ENCODE measurements around the gene POLD4. TPM values are rescaled to one million over a fixed set of nuclear protein-coding genes. Genes with fewer than 3 reads are reported as not detected.

POLD4 gene
- total RNA-seq, 1 experiment from 2014 or later = 95.1 TPM

GRCh38 chr11:67345920-67346819 lies 7.2 kb downstream of the POLD4 start:
- H3K36me3 Mint-ChIP-seq (ENCODE audit: insufficient read depth, unreplicated experiment) = peaks cover 18% of the 10 kb centered on the region
- H3K27me3 Mint-ChIP-seq (ENCODE audit: unreplicated experiment) = no peaks in the 10 kb centered on the region
- CTCF ChIA-PET = interaction anchor here (0.6 to 3.2 kb wide), 18 partner anchors 9 to 291 kb away, joined by 3 to 46 read pairs (median 4); partner anchors contain the start of genes CLCF1, KDM2A, NUDT8 and PPP1CA
- intact Hi-C loops (cut with micrococcal nuclease; ENCODE audit: unreplicated experiment) = loop anchor here (5.0 kb wide), 1 partner anchor 36 kb away; no protein-coding TSS in a partner anchor
- H3K9me3 Mint-ChIP-seq (ENCODE audit: low read depth, unreplicated experiment) = no peaks in the 10 kb centered on the region
- DNase-seq = peak; percentile 77
- H3K4me3 Mint-ChIP-seq (ENCODE audit: low read depth, unreplicated experiment) = peak overlapping the region; percentile 21
- BruUV-seq (replicated peaks) = no TSS peak
- peak overlapping the region; percentile 96 for H3K27ac Mint-ChIP-seq (ENCODE audit: unreplicated experiment)
- TF ChIP-seq CTCF (IDR thresholded peaks at IDR 0.05; ENCODE audit: unreplicated experiment) = peak; percentile 84
- H3K4me1 Mint-ChIP-seq (ENCODE audit: low read depth, unreplicated experiment) = peaks cover 55% of the 10 kb centered on the region

GRCh38 chr11:67345247-67345919 lies 8.0 kb downstream of the POLD4 start:
- intact Hi-C loops (cut with micrococcal nuclease; ENCODE audit: unreplicated experiment) = loop anchor here (5.0 kb wide), 1 partner anchor 37 kb away; no protein-coding TSS in a partner anchor
- Mint-ChIP-seq H3K4me1 (ENCODE audit: low read depth, unreplicated experiment) (peaks cover 55% of the 10 kb centered on the region), H3K27me3 (ENCODE audit: unreplicated experiment) (no peaks in the 10 kb centered on the region), H3K9me3 (ENCODE audit: low read depth, unreplicated experiment) (no peaks in the 10 kb centered on the region), H3K27ac (ENCODE audit: unreplicated experiment) (peak overlapping the region; percentile 96), H3K4me3 (ENCODE audit: low read depth, unreplicated experiment) (peak overlapping the region; percentile 21), H3K36me3 (ENCODE audit: insufficient read depth, unreplicated experiment) (peaks cover 16% of the 10 kb centered on the region)
- no TSS peak for BruUV-seq (replicated peaks)
- CTCF ChIA-PET = interaction anchor here (0.6 to 3.2 kb wide), 15 partner anchors 9 to 353 kb away, joined by 3 to 46 read pairs (median 5); partner anchors contain the start of genes CLCF1, KDM2A, NUDT8 and PPP1CA
- no peak for TF ChIP-seq CTCF (IDR thresholded peaks at IDR 0.05; ENCODE audit: unreplicated experiment)
- DNase-seq = peak; percentile 49

GRCh38 chr11:67344264-67344663 lies 9.1 kb downstream of the POLD4 start:
- no peak for DNase-seq
- TF ChIP-seq CTCF (IDR thresholded peaks at IDR 0.05; ENCODE audit: unreplicated experiment) = no peak
- Mint-ChIP-seq H3K9me3 (ENCODE audit: low read depth, unreplicated experiment) (no peaks in the 10 kb centered on the region), H3K4me1 (ENCODE audit: low read depth, unreplicated experiment) (peaks cover 46% of the 10 kb centered on the region), H3K4me3 (ENCODE audit: low read depth, unreplicated experiment) (no peak overlapping the region), H3K27ac (ENCODE audit: unreplicated experiment) (peak overlapping the region; percentile 96), H3K27me3 (ENCODE audit: unreplicated experiment) (no peaks in the 10 kb centered on the region), H3K36me3 (ENCODE audit: insufficient read depth, unreplicated experiment) (peaks cover 16% of the 10 kb centered on the region)
- intact Hi-C loops (cut with micrococcal nuclease; ENCODE audit: unreplicated experiment) = no loop called here
- CTCF ChIA-PET = interaction anchor here (0.6 to 3.2 kb wide), 5 partner anchors 13 to 57 kb away, joined by 4 to 46 read pairs (median 13); partner anchors contain the start of gene PPP1CA
- no TSS peak for BruUV-seq (replicated peaks)

GRCh38 chr11:67337257-67337656 lies 16.1 kb downstream of the POLD4 start:
- intact Hi-C loops (cut with micrococcal nuclease; ENCODE audit: unreplicated experiment) = no loop called here
- Mint-ChIP-seq H3K4me1 (ENCODE audit: low read depth, unreplicated experiment) (no peaks in the 10 kb centered on the region), H3K27ac (ENCODE audit: unreplicated experiment) (no peak overlapping the region), H3K9me3 (ENCODE audit: low read depth, unreplicated experiment) (no peaks in the 10 kb centered on the region), H3K27me3 (ENCODE audit: unreplicated experiment) (no peaks in the 10 kb centered on the region), H3K36me3 (ENCODE audit: insufficient read depth, unreplicated experiment) (no peaks in the 10 kb centered on the region), H3K4me3 (ENCODE audit: low read depth, unreplicated experiment) (no peak overlapping the region)
- DNase-seq = no peak
- BruUV-seq (replicated peaks) = no TSS peak
- no peak for TF ChIP-seq CTCF (IDR thresholded peaks at IDR 0.05; ENCODE audit: unreplicated experiment)
- CTCF ChIA-PET = no interaction called here
